GM18520 (cell line): ENCODE measurements around the gene GALNT15.

Source experiments
- ATAC-seq: cut with Tn5 transposase; IDR thresholded peaks from one replicate; pipeline ENCODE4 v1.9.1; 2021; ENCODE audit not compliant: unreplicated experiment

GALNT15 gene

DNA sequence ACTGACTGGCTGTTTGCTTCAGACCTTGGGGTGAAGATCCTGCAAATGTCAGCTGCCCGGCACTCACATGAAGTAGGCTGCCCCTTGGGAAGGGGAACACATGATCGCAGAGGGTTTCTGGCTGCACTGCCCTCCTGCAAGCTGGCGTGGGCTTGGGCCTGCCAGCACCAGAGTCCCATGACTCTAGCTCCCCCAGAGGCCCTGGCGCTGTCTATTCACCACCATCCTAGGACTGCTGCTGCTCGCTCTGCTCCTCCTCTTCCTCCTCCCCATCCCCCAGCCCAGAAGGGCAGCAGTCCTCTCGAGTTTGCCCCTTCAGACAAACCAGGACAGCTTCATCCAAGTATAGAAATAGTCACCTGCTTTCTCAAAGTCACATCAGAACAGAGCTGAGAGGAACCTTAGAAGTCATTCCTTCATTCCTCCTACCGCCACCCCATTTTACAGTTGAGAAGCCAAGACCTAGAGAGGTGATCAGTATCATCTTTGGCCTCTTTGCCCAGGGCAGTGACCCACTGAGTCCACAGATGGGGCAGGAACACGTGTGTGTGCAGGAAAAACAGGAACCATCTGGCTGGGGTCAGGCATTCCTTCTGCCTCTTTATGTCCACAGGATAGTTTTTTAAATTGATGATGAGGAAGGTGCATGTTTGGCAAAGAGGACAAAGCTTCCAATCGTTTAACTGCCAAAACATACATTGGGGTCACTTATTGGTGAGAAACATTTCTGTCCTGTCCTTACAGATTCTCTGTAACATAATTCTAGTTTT, 77.0 kb downstream of the GALNT15 start:
- no peak for ATAC-seq

DNA sequence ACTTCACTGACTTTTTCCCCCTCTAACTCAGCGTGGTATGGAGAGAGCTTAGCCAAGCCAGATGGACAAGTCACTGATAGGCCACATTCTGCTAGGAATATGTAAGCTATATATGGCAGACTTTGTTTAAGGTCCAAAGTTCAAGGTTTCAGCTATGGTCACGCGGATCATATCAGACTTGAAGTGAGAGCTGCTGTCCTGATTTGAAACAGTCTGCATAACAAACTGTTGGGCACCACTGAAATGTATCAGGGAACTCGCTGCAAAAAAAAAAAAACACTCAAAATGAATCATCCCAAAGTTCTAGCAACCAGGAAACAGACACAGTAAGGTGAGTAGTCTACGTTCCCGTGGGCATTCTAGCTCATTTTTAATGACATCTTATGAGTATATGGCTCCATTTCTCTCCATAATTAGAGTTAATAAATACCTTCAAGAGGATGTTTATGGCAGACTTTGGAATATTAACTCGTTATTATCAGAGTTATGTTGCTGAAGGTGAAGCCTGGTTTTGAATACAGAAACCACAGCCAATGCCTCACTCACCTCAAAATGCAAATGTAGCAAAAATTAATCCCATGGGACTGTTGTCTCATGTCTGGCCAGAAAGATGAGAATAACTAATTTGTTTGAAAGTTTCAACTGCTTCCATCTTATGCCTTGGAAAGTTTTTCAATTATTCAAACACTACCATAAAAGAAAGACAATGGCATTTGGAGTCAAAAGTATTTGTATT, 77.9 kb downstream of the GALNT15 start:
- ATAC-seq = peak; percentile 42

DNA sequence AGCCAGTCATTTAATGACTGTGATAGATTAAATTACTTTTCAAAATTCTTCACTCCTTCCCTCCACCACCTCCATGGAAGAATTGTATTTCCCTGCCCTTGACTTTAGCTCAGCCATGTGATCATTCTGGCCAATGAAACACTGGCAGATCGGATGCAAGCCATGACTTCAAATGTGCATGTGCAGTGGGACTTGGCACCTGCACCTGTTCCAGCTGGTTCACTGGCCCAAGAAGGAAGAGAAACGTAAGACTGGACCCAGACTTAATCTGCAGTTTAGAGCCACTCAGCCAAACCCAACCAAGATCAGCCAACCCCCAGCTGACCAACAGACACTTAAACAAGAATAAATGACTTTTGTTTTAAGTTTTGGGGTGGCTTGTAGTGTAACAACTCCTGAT, 78.5 kb downstream of the GALNT15 start:
- ATAC-seq = no peak

DNA sequence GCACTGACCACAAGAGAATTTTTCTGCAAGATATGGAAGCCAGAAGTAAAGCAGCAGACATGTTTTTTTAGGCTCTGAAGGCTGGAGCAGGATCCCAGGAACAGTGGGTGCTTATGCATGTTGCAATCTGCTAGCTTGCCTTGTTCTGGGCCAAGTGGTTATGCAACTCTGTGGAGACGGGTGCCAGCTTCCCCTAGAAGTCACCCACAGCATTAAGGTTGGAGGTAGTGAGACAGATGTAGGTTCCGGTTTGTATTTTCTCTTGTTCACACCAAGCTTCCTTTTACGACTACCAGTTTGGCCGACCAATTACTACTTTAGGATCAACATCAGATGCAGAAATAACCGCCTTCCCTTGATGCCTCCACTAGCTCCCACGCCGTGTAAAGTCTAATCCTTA, 79.1 kb downstream of the GALNT15 start:
- ATAC-seq = no peak

DNA sequence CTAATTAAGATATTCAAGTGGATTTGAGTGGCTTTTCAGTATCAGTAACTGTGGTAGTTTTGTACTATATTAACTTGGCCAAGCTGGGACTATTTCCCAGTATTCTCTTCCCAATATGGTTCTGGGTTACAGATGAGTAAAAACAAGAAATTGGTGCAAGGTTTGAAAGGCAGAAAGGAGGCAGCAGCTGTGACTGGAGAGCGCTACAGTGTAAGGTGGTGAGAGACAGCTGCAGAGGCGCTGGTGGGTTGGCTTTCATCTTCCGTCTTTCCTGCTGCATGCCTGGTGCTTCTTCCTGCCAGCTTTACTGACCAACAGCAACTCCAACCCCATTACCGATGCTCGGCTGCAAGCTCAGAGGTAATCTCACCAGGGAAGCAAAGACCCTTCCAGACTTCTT, 80.4 kb downstream of the GALNT15 start:
- ATAC-seq = no peak

DNA sequence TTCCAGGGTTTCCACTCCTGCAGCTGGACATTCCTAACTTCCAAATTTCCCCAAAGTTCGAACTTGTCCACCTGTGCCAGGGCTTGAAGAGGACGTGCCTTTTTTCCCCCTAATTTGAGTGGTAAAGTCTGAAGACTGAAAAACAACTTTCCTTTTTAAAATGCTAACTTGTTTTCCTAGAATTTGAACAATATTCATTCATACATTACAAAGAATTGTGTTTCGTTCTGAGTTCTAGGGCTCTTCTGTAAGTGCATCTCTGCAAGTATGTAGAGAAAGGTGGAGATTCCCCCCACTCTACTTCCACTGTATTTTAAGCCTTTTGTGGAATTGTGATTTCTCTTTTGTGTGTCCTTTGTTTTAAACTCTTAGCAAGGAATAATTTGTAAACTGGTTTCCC, 80.8 kb downstream of the GALNT15 start:
- ATAC-seq = no peak

DNA sequence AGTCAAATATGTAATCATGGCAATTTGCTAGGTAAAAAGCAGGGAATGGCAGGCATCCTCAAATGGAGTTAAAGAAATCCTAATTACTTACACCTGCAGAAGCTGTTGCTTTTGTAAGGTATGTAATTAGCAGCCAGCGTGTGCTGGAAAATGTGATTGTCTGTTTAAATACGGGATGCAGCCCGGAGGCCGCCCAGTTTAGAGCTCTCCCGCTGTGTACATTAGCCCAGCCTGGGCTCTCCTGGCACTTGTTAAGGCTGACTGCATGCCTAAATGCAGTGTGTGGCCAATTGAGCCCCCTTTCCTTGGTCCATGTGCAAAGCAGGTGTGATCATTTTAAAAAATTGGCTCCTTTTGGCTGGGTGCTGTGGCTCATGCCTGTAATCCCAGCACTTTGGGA, 81.2 kb downstream of the GALNT15 start:
- ATAC-seq = no peak

DNA sequence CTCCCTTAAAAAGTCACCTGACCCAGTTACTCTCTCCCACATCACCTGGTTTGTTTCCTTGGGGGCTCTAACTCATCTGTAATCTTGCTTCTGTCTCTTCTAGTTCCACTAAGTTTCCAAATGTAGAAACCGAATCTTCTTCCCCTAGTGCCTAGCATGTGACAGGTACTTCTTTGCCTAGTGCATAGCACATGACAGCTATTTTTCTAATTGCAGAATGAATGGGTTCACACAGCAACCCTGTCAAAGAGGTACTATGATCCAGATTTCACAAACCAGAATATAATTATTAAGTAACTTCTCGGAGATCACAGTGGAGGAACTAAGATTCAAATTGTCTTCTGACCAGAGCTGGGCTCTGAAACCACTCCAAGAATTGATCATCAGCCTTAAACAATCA, 82.8 kb downstream of the GALNT15 start:
- no peak for ATAC-seq

DNA sequence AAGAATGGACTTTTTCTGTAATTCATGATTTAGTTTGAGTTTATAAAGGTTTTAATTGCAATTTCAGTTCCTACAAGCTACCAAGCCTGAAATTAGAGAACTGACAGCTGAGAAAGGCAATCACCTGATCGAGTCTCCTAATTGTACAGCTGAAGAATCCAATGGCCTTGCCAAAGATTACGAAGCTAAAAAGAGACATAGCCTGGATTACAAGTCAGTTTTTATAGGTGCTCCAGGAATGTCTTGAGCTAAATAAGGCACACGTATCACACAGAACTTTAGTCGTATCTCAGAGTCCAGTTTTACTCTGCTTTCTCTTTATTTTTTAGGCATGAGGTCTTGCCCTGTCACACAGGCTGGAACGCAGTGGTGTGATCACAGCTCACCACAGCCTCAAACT, 83.7 kb downstream of the GALNT15 start:
- ATAC-seq = no peak

DNA sequence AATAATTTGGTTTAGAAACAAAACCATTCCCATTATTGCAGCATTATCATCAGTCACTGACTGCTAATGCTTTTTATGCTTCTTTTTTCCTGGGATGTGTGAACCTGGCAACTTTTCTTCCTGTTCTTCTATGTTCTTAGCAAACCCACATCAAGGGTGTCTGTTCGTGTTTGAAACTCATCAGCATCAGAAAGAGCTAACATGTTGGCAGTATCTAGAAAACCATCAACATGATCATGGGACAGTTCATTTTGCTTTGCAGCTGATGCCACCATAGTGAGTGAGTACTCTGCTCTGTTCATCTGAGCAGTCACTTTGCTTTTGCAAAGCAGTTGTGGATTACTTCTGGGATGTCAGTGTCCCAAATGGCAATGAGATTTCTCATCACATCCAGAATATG, 84.4 kb downstream of the GALNT15 start:
- no peak for ATAC-seq

DNA sequence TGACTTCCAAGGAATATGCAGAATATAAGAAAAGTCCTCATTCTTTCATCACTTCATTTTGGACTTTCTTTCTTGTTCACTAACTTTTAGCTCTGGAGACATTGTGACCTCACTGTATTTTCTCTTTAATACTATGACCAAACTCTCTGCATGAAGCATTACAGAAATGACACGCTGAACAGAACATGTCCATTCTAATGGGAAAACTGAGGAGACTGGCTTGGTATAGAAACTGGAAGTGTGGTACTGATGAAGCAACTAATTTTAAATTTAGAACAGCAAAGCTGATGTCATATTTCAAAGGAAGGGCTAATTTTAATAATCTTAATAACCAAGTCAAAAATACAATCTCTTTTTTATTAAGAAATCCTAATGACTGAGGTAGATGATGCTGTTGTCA, 85.6 kb downstream of the GALNT15 start:
- ATAC-seq = no peak

DNA sequence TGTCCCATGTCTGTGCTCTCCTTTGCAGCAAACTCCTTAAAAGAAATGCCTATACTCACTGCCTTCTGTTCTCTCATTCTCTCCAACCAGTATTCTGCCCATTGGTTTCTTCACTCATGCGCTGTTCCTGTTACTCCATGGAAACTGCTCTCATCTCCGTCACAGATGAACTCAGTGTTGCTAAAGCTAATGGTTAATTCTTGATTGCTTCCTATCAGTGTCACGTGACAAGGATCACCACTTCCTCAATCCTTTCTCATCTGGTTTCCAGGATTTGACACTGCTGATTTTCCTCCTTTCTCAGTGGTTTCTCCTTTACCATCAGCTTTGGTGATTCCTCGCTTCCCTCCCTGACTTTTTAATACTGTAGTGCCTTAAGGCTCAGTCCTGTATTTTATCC, 87.7 kb downstream of the GALNT15 start:
- no peak for ATAC-seq

DNA sequence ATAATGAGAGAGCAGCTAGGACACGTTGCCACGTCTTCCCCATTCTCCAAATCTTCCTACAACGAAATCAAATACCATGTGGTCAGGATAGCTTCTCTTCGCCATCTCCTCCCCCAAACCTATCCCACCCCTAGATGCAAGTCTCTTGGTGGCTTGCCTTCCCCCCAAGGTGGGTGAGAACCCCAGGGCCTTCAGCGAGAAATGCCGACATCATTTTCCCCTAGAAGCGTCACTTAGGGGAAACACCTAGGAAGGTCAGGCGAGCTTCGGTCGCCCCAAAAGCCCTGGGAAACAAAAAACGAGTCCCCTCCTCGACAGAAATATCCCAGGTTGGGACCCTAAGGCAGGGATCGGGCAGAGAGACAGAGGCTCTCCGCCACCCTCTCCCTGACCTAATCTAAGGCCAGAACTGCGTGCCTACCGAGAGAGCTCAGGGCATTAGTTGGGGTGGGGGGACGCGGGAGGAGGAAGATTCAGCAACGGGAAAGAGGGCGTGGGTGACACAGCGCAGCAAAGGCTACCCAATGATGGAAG, 89.8 kb downstream of the GALNT15 start:
- ATAC-seq = no peak

DNA sequence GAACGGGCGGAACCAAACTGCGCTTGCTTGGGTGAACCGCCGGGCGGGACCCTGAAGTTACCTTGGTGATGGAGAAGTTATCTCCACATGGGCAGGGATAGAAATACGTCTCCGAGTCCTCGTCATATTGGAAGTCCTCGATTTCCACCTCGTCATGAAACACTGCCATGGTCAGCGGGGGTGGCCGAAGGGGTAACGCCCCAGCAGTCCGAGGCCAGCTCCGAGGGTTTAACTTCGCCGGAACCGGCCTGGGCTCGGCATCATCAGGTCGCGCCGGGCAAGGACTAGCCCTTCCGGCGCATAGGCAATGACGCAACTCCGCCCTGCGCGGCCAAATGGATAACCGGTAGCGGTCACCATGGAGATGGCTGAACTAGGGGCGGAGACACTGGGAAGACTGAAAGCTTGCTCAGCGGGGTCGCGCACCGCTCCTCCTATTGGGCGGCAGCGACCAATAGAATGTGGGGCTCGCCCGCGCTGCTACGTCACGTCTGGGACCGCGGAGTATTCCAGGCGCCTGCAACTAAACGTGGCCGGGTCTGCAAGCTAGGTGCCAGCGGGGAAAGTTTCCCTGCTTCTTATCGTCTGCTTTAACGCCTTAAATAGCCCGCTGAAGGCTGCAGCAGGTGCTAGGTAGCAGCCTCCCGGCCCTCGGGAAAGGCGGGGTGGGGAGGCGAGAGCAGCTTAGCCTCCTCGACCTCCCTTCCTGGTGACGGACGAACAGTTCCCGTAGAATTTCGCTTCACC, 90.4 kb downstream of the GALNT15 start, which contains the start of the genes DPH3 and OXNAD1:
Gene DPH3, minus strand, starts transcription at position 236 of the 747 bp plus-strand sequence. Its CDS starts 67 bp downstream, at position 169.
Gene OXNAD1, plus strand, starts transcription at position 505 of the 747 bp plus-strand sequence. CDS start 5,741 bp downstream, outside the sequence.
- peak; percentile 98 for ATAC-seq

DNA sequence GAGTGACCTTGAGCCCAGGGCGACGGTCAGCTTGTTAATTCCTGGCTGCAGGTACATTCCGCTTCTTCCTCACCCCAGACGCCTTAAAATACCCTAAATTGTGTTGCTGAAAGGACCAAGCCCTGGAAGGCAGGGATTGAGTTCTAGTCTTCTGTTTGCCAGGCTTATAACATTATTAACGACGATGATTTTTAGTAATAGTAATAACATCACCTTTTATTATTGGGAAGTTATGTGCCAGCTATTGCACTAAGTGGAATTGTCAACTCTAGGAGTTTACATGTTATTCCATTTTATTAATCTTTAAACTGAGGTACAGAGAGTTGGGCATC, 90.9 kb downstream of the GALNT15 start:
- ATAC-seq = no peak

DNA sequence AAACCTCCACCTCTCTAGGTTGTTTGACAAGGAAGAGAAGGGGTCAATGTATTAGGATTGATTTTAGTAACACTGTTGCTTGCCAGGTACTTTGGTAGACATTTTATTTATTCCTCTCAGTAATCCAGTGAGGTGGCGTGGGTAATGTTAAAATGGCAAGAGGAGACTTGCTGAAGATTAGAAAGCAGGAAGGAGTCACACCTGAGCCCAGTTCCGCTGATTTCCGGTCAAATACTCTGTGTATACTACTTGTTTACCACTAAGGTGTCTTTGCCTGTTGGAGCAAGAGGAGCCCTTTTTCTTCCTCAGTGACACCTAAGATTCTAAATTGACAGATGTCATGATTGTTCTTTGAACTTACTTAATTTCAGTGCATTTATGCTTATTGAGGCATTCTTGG, 92.2 kb downstream of the GALNT15 start:
- ATAC-seq = no peak

DNA sequence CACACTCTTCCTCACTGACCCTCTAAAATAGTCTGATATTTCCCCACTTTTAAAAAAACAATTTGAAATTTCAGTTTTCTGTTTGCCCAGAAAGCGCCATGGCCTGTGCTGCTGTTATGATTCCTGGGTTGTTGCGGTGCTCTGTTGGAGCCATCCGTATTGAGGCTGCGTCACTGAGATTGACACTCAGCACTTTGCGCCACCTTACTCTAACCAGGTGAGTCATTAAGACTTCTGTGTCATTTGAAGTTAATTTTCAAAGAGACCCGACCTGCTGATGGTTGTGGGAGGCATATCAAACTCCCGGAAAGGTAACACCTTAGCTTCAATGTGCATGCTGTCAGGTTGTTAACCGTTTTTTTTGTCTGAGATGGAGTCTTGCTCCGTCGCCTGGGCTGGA, 96.4 kb downstream of the GALNT15 start:
- ATAC-seq = no peak

DNA sequence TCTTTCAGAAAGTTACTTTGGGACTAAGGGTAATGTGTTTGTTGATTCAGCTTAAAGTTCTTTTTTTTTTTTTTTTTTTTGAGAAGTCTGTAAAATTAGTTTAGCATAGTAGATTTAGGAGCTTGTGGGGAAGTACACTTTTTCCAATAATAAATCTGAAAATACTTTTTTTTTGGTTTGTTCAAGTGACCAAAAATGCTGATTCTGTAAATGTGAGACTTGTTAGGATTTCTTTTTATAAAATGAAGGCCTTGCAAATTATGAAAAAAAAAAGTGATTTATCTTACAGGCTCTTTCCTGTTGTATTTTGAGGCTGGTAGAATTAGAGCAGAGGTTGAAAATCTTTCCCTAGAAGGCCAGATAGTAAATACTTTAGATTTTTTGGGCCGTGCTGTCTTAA, 98.1 kb downstream of the GALNT15 start:
- no peak for ATAC-seq

DNA sequence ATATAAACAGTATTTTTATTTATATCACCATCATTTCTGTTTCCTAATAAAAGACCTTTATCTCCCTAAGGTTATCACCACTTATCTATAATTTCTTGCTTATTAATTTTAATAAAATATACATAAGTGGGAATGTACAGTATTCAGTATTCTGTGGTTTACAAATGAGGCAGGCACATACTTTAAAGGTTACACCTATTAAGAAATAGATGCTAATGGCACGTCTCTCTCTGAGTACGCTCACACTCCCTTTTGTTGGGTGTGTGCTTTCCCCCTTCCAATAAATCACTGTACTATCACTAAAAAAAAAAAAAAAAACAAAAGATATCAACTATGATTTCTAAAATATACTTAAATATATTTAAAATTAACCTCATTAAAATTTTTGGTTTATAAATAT, 99.4 kb downstream of the GALNT15 start:
- no peak for ATAC-seq

DNA sequence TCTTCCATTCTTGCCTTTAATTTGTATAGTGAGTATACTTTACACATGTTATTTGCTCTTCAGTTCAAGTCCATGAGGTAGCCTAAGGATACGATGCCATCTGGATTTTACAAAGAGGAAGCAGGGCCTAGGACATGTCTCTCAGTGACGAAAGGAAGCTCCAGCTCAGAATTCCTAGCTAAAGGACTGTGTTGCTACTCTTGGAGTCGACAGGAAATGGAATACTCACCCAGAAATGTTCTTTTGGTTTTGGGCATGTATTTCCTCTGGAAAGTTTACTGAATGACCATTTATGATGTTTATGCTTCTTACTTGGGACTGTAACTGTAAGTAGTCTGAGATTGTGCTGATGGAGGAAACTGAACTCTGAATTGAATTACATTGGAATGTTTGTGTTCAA, 103.0 kb downstream of the GALNT15 start:
- ATAC-seq = no peak

DNA sequence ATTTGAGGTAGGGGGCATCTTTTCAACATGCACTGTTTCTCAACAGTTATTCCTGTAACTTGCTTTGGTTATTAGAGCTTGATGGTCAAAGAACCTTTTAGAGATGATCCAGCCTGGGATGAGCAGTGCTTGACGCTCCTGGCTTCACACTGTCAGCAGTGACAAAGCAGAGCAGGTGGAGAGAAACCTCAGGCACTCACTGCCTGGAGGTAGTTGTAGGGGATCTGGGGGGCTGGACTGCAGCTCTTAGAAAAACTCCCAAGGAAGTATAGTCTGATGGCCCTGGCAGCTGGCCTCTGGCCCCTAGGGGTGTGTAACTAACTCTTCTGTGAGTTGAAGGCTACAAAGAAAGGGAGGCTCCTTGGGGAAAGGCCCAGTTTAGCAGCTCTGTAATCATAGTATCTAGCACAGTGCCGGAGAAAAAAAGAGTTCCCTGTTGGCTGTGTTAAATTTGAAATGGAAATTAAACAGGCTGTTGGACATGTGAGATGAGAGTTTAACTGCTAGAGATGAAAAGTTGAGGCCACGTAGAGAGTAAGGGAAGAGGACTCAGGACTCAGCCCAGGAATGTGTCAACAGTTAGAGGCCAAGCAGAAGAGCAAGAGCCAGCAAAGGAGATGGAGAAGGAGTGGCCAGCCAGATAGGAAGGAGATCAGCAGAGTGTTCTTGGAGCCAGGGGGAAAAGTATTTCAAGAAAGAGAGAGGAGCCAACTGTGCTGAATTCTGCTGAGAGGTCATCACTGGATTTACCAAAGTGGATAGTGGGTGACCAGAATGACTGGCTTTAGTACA, 104.7 kb downstream of the GALNT15 start:
- no peak for ATAC-seq
